Measurements from ENCODE around the gene TICAM1. TPM values are rescaled to one million over a fixed set of nuclear protein-coding genes. Genes with fewer than 3 reads are reported as not detected.

TICAM1 gene
- 1.7 and 1.9 TPM in 2 replicates for polyA plus RNA-seq (2011; rRNA removed)
- 1.7 and 3.4 TPM in 2 replicates for polyA minus RNA-seq (2011; rRNA and poly(A)+ RNA removed)

DNA sequence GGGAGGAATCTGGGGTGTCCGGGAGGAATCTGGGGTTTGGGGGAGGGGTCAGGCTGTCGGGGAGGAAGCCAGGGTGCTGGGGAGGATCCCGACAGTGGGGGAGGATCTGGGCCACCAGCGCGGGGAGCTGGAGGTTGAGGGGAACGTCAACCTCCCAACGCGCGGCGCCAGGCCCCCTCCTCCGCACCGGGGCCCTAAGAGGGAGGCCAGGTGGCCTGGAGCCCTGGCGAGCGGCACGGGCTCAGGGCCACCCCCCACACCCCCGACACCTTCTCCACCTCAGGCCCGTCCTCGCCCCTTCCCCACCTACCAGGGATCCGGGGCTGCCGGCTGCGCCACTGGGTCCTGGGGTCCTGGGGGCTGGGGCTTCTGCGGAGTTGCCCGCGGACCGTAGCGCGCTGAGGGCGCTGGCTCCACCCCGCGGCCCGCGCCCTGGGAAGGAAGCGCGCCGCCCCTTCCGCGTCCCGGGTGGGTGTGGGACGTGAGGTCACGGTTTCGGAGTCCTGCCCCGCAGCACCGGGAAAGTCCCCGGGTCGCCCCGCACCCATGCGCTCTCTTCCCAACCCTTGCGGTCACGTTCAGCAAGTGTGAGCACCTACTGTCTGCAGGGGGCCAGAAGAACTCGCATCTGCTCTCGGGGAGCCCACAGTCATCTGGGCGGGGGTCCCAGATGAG is at the start of gene TICAM1:
TSS of gene TICAM1 (minus strand) at position 409 of the 675 bp plus-strand sequence. CDS start 13,335 bp downstream, outside the sequence.
- TF ChIP-seq, protein P1, sequence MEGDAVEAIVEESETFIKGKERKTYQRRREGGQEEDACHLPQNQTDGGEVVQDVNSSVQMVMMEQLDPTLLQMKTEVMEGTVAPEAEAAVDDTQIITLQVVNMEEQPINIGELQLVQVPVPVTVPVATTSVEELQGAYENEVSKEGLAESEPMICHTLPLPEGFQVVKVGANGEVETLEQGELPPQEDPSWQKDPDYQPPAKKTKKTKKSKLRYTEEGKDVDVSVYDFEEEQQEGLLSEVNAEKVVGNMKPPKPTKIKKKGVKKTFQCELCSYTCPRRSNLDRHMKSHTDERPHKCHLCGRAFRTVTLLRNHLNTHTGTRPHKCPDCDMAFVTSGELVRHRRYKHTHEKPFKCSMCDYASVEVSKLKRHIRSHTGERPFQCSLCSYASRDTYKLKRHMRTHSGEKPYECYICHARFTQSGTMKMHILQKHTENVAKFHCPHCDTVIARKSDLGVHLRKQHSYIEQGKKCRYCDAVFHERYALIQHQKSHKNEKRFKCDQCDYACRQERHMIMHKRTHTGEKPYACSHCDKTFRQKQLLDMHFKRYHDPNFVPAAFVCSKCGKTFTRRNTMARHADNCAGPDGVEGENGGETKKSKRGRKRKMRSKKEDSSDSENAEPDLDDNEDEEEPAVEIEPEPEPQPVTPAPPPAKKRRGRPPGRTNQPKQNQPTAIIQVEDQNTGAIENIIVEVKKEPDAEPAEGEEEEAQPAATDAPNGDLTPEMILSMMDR (IDR thresholded peaks at IDR 0.05; ENCODE audit: insufficient read depth, low read depth, low read length): no peak
- DNase-seq (ENCODE audit: low read depth): no peak
- H3K27me3 ChIP-seq (ENCODE audit: control insufficient read depth, insufficient read depth, low read length): no peaks in the 10 kb centered on the region
- H3K4me3 ChIP-seq (ENCODE audit: low read depth, low read length): peak within 1 kb of the TSS; percentile 100
- no peaks in the 10 kb centered on the region for H3K36me3 ChIP-seq (ENCODE audit: control insufficient read depth, insufficient read depth, low read length)
- ChIA-PET CTCF (interaction anchor here (0.7 to 1.6 kb wide), 3 partner anchors 27 to 104 kb away, joined by 3 to 8 read pairs (median 5); no protein-coding TSS in a partner anchor), POLR2A (no interaction called here)

DNA sequence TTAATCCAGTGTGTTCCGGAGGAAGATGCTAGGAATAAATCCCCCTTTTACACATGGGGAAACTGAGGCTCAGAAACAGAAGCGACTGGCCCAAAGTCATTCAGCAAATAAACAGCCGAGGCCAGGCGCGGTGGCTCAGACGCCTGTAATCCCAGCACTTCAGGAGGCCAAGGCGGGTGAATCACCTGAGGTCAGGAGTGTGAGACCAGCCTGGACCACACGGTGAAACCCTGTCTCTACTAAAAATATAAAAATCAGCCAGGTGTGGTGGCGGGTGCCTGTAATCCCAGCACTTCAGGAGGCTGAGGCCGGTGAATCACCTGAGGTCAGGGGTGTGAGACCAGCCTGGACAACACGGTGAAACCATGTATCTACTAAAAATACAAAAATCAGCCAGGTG is 47.5 kb upstream of the TICAM1 start:
- no peaks in the 10 kb centered on the region for H3K36me3 ChIP-seq (ENCODE audit: control insufficient read depth, insufficient read depth, low read length)
- ChIA-PET POLR2A (no interaction called here), CTCF (interaction anchor here (1.4 to 2.4 kb wide), 3 partner anchors 10 to 70 kb away, joined by 3 to 7 read pairs (median 5); no protein-coding TSS in a partner anchor)
- TF ChIP-seq, protein P1 (IDR thresholded peaks at IDR 0.05; ENCODE audit: insufficient read depth, low read depth, low read length): no peak
- no peaks in the 10 kb centered on the region for H3K27me3 ChIP-seq (ENCODE audit: control insufficient read depth, insufficient read depth, low read length)
- H3K4me3 ChIP-seq (ENCODE audit: low read depth, low read length): no peak overlapping the region
- no peak for DNase-seq (ENCODE audit: low read depth)

DNA sequence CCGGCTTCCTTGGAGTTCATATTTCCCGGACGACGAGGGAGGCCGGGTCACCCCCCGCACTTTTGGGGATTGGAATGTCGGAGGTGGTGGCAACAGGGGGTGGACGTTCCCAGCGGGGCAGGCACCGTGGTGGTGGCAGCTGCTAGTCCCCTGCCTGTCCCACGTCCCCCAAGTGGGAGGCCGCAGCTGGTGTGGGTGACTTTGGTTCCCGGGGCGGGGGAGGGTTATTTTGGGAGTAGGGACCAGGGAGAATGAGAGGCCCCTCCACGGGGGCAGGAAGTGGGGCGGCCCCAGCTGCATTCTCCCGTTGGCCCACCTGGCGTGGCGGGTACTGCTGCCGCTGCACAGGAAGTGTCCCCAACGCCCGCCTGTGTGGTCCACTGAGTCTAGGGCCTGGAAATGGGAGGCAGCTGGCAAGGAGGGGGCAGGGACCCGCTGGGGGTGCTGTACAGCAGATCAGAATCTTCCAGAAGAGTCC is 47.0 kb upstream of the TICAM1 start:
- TF ChIP-seq, protein P1 (IDR thresholded peaks at IDR 0.05; ENCODE audit: insufficient read depth, low read depth, low read length): no peak
- H3K36me3 ChIP-seq (ENCODE audit: control insufficient read depth, insufficient read depth, low read length): no peaks in the 10 kb centered on the region
- POLR2A ChIA-PET: no interaction called here
- no peaks in the 10 kb centered on the region for H3K27me3 ChIP-seq (ENCODE audit: control insufficient read depth, insufficient read depth, low read length)
- CTCF ChIA-PET: interaction anchor here (1.4 to 2.4 kb wide), 3 partner anchors 9 to 69 kb away, joined by 3 to 7 read pairs (median 5); no protein-coding TSS in a partner anchor
- no peak for DNase-seq (ENCODE audit: low read depth)
- no peak overlapping the region for H3K4me3 ChIP-seq (ENCODE audit: low read depth, low read length)

DNA sequence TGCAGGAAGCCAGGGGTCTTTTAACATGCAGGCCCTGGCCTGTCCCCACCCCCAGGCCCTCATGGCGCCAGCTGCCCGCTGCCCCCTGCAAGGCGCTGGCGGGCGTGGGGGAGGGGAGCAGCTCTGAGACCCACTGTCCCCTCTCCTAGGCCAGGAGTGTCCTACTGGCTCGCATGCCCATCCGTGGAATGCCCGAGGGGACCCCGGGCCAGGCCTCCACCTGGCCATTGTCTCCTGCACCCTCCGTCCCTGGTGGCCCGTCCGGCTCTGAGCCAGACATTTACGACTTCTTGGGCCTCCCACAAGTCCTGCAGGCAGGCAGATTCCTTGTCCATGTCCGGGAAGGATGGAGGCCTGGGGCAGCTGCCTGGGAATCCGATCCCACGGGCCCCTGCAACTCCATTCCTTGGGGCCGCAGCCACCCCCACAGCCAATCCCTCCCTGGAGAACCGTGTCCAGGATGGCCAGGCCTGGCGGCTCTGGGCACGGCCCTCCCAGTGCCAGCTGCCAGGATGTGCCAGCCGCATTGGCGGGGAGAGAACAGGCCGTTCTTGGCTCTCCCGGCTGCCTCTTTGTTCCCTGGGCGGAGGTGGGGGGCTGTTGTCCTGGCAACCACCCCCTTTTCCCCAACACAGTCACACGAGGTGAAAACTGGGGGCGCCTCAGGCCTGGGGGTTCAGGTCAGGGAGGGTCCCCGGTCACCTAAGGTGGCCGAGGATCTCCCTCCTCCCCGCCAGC is 46.4 kb upstream of the TICAM1 start:
- Histone ChIP-seq H3K4me3 (ENCODE audit: low read depth, low read length) (no peak overlapping the region), H3K27me3 (ENCODE audit: control insufficient read depth, insufficient read depth, low read length) (no peaks in the 10 kb centered on the region), H3K36me3 (ENCODE audit: control insufficient read depth, insufficient read depth, low read length) (no peaks in the 10 kb centered on the region)
- no peak for DNase-seq (ENCODE audit: low read depth)
- TF ChIP-seq, protein P1 (IDR thresholded peaks at IDR 0.05; ENCODE audit: insufficient read depth, low read depth, low read length): no peak
- ChIA-PET CTCF (interaction anchor here (0.8 to 2.4 kb wide), 4 partner anchors 9 to 153 kb away, joined by 3 to 7 read pairs (median 4); no protein-coding TSS in a partner anchor), POLR2A (no interaction called here)

DNA sequence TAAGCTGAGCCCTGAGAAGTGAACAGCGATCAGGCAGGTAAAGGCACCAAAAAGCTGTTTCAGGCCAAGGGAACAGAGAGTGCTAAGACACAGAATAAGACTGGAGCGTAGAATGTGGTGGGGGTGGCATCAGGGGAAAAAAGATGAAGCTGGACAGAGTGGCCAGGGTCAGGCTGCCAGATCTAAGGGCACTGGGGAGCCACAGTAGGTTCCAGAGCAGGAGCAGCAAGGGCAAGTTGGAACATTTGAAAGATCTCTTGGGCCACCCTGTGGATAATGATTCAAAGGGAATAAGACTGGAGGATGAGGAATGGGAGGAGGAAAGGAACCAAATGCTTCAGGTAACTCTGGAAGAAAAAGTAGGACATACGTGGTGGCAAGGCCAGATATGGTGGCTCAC is 42.4 kb upstream of the TICAM1 start:
- DNase-seq (ENCODE audit: low read depth): no peak
- Histone ChIP-seq H3K27me3 (ENCODE audit: control insufficient read depth, insufficient read depth, low read length) (no peaks in the 10 kb centered on the region), H3K36me3 (ENCODE audit: control insufficient read depth, insufficient read depth, low read length) (no peaks in the 10 kb centered on the region), H3K4me3 (ENCODE audit: low read depth, low read length) (no peak overlapping the region)
- POLR2A ChIA-PET: no interaction called here
- CTCF ChIA-PET: interaction anchor here (0.6 to 6.8 kb wide), 7 partner anchors 8 to 158 kb away, joined by 3 to 58 read pairs (median 5); no protein-coding TSS in a partner anchor
- TF ChIP-seq, protein P1 (IDR thresholded peaks at IDR 0.05; ENCODE audit: insufficient read depth, low read depth, low read length): no peak

All from BJ (cell line).